PC-9 (cell line): ENCODE results near the gene TSPEAR.
"Not testable (repeated sequence)": the region's sequence is repeated elsewhere in the genome, so short reads cannot be mapped to it uniquely, and the experiment has no call there.

Experiments
- EZH2 ChIP-seq: fragments of 200-600 bp; sonication (generic); IDR thresholded peaks from 2 replicates; pipeline ENCODE4 v1.8.0; 2017; ENCODE audit warnings: antibody characterized with exemption, low read depth
- TF ChIP-seq, protein P1 (sequence below): fragments of 200-600 bp; sonication (generic); conservative IDR thresholded peaks from 2 replicates; pipeline ENCODE4 v1.6.1; 2017; ENCODE audit warnings: mixed run types, antibody characterized with exemption, mild to moderate bottlenecking, moderate library complexity

DNA sequence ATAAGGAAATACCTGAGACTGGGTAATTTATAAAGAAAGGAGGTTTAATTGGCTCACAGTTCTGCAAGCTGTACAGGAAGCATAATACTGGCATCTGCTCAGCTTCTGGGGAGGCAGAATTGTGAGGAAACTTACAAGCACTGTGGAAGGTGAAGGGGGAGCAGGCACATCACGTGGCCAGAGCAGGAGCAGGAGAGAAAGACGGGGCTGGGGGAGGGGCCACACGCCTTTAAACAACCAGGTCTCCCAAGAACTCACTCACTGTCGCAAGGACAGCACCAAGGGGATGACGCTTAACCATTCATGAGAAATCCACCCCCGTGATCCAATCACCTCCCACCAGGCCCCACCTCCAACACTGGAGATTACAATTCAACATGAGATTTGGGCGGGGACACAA is 49.8 kb downstream of the TSPEAR start:
- TF ChIP-seq, protein P1, sequence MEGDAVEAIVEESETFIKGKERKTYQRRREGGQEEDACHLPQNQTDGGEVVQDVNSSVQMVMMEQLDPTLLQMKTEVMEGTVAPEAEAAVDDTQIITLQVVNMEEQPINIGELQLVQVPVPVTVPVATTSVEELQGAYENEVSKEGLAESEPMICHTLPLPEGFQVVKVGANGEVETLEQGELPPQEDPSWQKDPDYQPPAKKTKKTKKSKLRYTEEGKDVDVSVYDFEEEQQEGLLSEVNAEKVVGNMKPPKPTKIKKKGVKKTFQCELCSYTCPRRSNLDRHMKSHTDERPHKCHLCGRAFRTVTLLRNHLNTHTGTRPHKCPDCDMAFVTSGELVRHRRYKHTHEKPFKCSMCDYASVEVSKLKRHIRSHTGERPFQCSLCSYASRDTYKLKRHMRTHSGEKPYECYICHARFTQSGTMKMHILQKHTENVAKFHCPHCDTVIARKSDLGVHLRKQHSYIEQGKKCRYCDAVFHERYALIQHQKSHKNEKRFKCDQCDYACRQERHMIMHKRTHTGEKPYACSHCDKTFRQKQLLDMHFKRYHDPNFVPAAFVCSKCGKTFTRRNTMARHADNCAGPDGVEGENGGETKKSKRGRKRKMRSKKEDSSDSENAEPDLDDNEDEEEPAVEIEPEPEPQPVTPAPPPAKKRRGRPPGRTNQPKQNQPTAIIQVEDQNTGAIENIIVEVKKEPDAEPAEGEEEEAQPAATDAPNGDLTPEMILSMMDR = not testable (repeated sequence)
- not testable (repeated sequence) for TF ChIP-seq EZH2
